ENCODE results near the gene EFCAB14. TPM values are rescaled to one million over a fixed set of nuclear protein-coding genes. Genes with fewer than 3 reads are reported as not detected.
"Not testable (repeated sequence)": the region's sequence is repeated elsewhere in the genome, so short reads cannot be mapped to it uniquely, and the experiment has no call there.

Gene EFCAB14
- polyA plus RNA-seq, 1 donor from 2014 or later, result 7.6 TPM

- H3K4me2 ChIP-seq (ENCODE audit: low read length), result no peak overlapping the region
- no peaks in the 10 kb centered on the region for H3K9me2 ChIP-seq (ENCODE audit: insufficient read depth, low read length)
- no peak overlapping the region for H3K27ac ChIP-seq (ENCODE audit: low read length)
- no peaks in the 10 kb centered on the region for H3K27me3 ChIP-seq (ENCODE audit: insufficient read depth, low read depth, low read length)
- H4K20me1 ChIP-seq (ENCODE audit: insufficient read depth), result no peaks in the 10 kb centered on the region
- TF ChIP-seq TAF1 (IDR thresholded peaks at IDR 0.05; ENCODE audit: low read depth) (no peak), MXI1 (conservative IDR thresholded peaks at IDR 0.05; ENCODE audit: poor library complexity, severe bottlenecking) (no peak)
- H3K4me3 ChIP-seq (ENCODE audit: low read length), result no peak overlapping the region
- H3K9me3 ChIP-seq (ENCODE audit: low read length), result no peaks in the 10 kb centered on the region
- no peak overlapping the region for H2AFZ ChIP-seq (ENCODE audit: low read depth, low read length)
- H3K36me3 ChIP-seq (ENCODE audit: insufficient read depth, low read length), result peaks cover 10% of the 10 kb centered on the region
- no peaks in the 10 kb centered on the region for H3F3A ChIP-seq (ENCODE audit: insufficient read depth, low read length, poor library complexity, severe bottlenecking)
- H3K9ac ChIP-seq (ENCODE audit: low read length), result no peak overlapping the region
- H3K79me2 ChIP-seq (replicated peaks; ENCODE audit: insufficient read depth, low read length), result no peaks in the 10 kb centered on the region
These were observed 62.3 kb downstream of the EFCAB14 start for GRCh38 chr1:46656643-46657042.

DNA sequence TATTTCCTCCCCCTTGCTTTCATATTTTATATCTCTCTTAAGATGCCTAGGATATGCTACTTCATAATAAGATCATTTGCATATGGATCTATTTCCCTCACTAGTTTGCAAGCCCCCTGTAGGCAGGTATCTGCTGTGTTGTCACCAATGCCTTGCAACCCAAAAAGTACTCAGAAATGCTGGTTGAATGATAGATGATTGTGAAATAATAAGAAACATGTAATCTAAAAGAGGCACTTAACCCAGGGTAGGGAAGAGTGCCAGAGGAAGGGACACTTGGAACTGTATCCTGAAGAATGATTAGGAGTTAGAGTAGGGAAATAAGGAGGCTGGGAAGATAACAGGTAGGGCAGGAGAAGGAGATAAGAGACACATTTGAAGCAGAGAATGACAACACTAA, 63.1 kb downstream of the EFCAB14 start:
- H3K36me3 ChIP-seq (ENCODE audit: insufficient read depth, low read length), result peaks cover 10% of the 10 kb centered on the region
- TF ChIP-seq MXI1 (conservative IDR thresholded peaks at IDR 0.05; ENCODE audit: poor library complexity, severe bottlenecking), result no peak
- TF ChIP-seq POLR2AphosphoS5 (IDR thresholded peaks at IDR 0.05), result no peak
- TF ChIP-seq, protein P1, sequence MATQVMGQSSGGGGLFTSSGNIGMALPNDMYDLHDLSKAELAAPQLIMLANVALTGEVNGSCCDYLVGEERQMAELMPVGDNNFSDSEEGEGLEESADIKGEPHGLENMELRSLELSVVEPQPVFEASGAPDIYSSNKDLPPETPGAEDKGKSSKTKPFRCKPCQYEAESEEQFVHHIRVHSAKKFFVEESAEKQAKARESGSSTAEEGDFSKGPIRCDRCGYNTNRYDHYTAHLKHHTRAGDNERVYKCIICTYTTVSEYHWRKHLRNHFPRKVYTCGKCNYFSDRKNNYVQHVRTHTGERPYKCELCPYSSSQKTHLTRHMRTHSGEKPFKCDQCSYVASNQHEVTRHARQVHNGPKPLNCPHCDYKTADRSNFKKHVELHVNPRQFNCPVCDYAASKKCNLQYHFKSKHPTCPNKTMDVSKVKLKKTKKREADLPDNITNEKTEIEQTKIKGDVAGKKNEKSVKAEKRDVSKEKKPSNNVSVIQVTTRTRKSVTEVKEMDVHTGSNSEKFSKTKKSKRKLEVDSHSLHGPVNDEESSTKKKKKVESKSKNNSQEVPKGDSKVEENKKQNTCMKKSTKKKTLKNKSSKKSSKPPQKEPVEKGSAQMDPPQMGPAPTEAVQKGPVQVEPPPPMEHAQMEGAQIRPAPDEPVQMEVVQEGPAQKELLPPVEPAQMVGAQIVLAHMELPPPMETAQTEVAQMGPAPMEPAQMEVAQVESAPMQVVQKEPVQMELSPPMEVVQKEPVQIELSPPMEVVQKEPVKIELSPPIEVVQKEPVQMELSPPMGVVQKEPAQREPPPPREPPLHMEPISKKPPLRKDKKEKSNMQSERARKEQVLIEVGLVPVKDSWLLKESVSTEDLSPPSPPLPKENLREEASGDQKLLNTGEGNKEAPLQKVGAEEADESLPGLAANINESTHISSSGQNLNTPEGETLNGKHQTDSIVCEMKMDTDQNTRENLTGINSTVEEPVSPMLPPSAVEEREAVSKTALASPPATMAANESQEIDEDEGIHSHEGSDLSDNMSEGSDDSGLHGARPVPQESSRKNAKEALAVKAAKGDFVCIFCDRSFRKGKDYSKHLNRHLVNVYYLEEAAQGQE (IDR thresholded peaks at IDR 0.05; ENCODE audit: borderline replicate concordance), result no peak
- no peak for TF ChIP-seq TAF1 (IDR thresholded peaks at IDR 0.05; ENCODE audit: low read depth)
- no peak for TF ChIP-seq SMC3 (conservative IDR thresholded peaks at IDR 0.05; ENCODE audit: poor library complexity)
- no peak for TF ChIP-seq EZH2 (IDR thresholded peaks at IDR 0.05; ENCODE audit: borderline replicate concordance, insufficient read depth, low read length, poor library complexity, severe bottlenecking)
- TF ChIP-seq EP300 (conservative IDR thresholded peaks at IDR 0.05; ENCODE audit: poor library complexity, severe bottlenecking), result no peak
- no peak for TF ChIP-seq RAD21 (conservative IDR thresholded peaks at IDR 0.05)
- TF ChIP-seq, protein P2, sequence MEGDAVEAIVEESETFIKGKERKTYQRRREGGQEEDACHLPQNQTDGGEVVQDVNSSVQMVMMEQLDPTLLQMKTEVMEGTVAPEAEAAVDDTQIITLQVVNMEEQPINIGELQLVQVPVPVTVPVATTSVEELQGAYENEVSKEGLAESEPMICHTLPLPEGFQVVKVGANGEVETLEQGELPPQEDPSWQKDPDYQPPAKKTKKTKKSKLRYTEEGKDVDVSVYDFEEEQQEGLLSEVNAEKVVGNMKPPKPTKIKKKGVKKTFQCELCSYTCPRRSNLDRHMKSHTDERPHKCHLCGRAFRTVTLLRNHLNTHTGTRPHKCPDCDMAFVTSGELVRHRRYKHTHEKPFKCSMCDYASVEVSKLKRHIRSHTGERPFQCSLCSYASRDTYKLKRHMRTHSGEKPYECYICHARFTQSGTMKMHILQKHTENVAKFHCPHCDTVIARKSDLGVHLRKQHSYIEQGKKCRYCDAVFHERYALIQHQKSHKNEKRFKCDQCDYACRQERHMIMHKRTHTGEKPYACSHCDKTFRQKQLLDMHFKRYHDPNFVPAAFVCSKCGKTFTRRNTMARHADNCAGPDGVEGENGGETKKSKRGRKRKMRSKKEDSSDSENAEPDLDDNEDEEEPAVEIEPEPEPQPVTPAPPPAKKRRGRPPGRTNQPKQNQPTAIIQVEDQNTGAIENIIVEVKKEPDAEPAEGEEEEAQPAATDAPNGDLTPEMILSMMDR (IDR thresholded peaks at IDR 0.05; ENCODE audit: poor library complexity, severe bottlenecking), result no peak

GRCh38 chr1:46654698-46655097, 64.2 kb downstream of the EFCAB14 start:
- not testable (repeated sequence) for H3K9ac ChIP-seq (ENCODE audit: low read length); H3K4me3 ChIP-seq (ENCODE audit: low read length); H3K79me2 ChIP-seq (replicated peaks; ENCODE audit: insufficient read depth, low read length); H3K4me2 ChIP-seq (ENCODE audit: low read length); H3K9me2 ChIP-seq (ENCODE audit: insufficient read depth, low read length); H4K20me1 ChIP-seq (ENCODE audit: insufficient read depth); H2AFZ ChIP-seq (ENCODE audit: low read depth, low read length); H3K27ac ChIP-seq (ENCODE audit: low read length); H3F3A ChIP-seq (ENCODE audit: insufficient read depth, low read length, poor library complexity, severe bottlenecking); H3K27me3 ChIP-seq (ENCODE audit: insufficient read depth, low read depth, low read length); H3K9me3 ChIP-seq (ENCODE audit: low read length)
- peaks cover 18% of the 10 kb centered on the region for H3K36me3 ChIP-seq (ENCODE audit: insufficient read depth, low read length)

More for the DNA sequence above, 63.1 kb downstream of the EFCAB14 start:
- Histone ChIP-seq H3K27me3 (ENCODE audit: insufficient read depth, low read depth, low read length) (no peaks in the 10 kb centered on the region), H3K9me2 (ENCODE audit: insufficient read depth, low read length) (no peaks in the 10 kb centered on the region), H3K9me3 (ENCODE audit: low read length) (no peaks in the 10 kb centered on the region), H3K4me2 (ENCODE audit: low read length) (no peak overlapping the region), H4K20me1 (ENCODE audit: insufficient read depth) (no peaks in the 10 kb centered on the region), H3K27ac (ENCODE audit: low read length) (no peak overlapping the region), H3K79me2 (replicated peaks; ENCODE audit: insufficient read depth, low read length) (no peaks in the 10 kb centered on the region), H2AFZ (ENCODE audit: low read depth, low read length) (no peak overlapping the region), H3K9ac (ENCODE audit: low read length) (no peak overlapping the region), H3K4me3 (ENCODE audit: low read length) (no peak overlapping the region), H3F3A (ENCODE audit: insufficient read depth, low read length, poor library complexity, severe bottlenecking) (no peaks in the 10 kb centered on the region)

All from neural cell (in vitro differentiated cells).